Brain microvascular endothelial cell (primary cell): ENCODE measurements around the gene HOXC12.

Experiments used
- DNase-seq: peaks from one replicate; pipeline ENCODE4 v3.0.0-alpha.2; 2020
- H3K27ac ChIP-seq: fragments of 250-450 bp; sonication (Bioruptor Pico); 2 replicates; pipeline ENCODE4 v1.5.1; 2020; ENCODE audit warnings: mild to moderate bottlenecking, moderate library complexity
- H3K27me3 ChIP-seq: fragments of 250-450 bp; sonication (Bioruptor Pico); replicated peaks from 2 replicates; pipeline ENCODE4 v1.5.1; 2020; ENCODE audit warnings: mild to moderate bottlenecking
- H3K36me3 ChIP-seq: fragments of 250-450 bp; sonication (Bioruptor Pico); replicated peaks from 2 replicates; pipeline ENCODE4 v1.5.1; 2020; ENCODE audit warnings: mild to moderate bottlenecking
- H3K4me3 ChIP-seq: 2 replicates; pipeline ENCODE4 v1.5.1; 2011; ENCODE audit warnings: low read depth, mild to moderate bottlenecking, control low read depth, low read length, moderate library complexity
- CTCF ChIP-seq: IDR thresholded peaks from 2 replicates; pipeline ENCODE4 v1.5.1; 2011; ENCODE audit warnings: low read depth, mild to moderate bottlenecking, moderate library complexity, low read length, control low read depth, inconsistent platforms; ENCODE audit errors: missing control alignments
- in situ Hi-C: cut with HindIII; loops from 2 replicates; pipeline ENCODE4 v1.10.0; 2017; ENCODE audit warnings: low sequenced_read_pairs, low pct_ligation_motif_present

The HOXC12 gene

GRCh38 chr12:53991077-53991460, 36.4 kb downstream of the HOXC12 start:
- Histone ChIP-seq H3K27ac (no peak overlapping the region), H3K36me3 (no peaks in the 10 kb centered on the region), H3K4me3 (no peak overlapping the region), H3K27me3 (peaks cover 98% of the 10 kb centered on the region)
- TF ChIP-seq CTCF = no peak
- in situ Hi-C loops = no loop called here
- no peak for DNase-seq

GRCh38 chr12:53992377-53992889, 37.7 kb downstream of the HOXC12 start:
- no peak for TF ChIP-seq CTCF
- Histone ChIP-seq H3K27ac (no peak overlapping the region), H3K36me3 (no peaks in the 10 kb centered on the region), H3K4me3 (no peak overlapping the region), H3K27me3 (peaks cover 97% of the 10 kb centered on the region)
- DNase-seq = no peak
- in situ Hi-C loops = no loop called here

GRCh38 chr12:53993162-53994008, 38.7 kb downstream of the HOXC12 start:
- no peak overlapping the region for H3K27ac ChIP-seq
- TF ChIP-seq CTCF = no peak
- H3K27me3 ChIP-seq = peaks cover 97% of the 10 kb centered on the region
- in situ Hi-C loops = no loop called here
- no peak overlapping the region for H3K4me3 ChIP-seq
- H3K36me3 ChIP-seq = no peaks in the 10 kb centered on the region
- no peak for DNase-seq

- H3K27me3 ChIP-seq = peaks cover 97% of the 10 kb centered on the region
- H3K27ac ChIP-seq = no peak overlapping the region
Measured at GRCh38 chr12:53994009-53994263, 39.2 kb downstream of the HOXC12 start.

GRCh38 chr12:53994264-53995001, 39.7 kb downstream of the HOXC12 start:
- H3K27me3 ChIP-seq = peaks cover 94% of the 10 kb centered on the region
- TF ChIP-seq CTCF = no peak
- DNase-seq = no peak
- no peak overlapping the region for H3K27ac ChIP-seq
- H3K36me3 ChIP-seq = no peaks in the 10 kb centered on the region
- in situ Hi-C loops = no loop called here
- no peak overlapping the region for H3K4me3 ChIP-seq

More at GRCh38 chr12:53994009-53994263, 39.2 kb downstream of the HOXC12 start:
- in situ Hi-C loops = no loop called here
- TF ChIP-seq CTCF = no peak
- DNase-seq = no peak
- no peak overlapping the region for H3K4me3 ChIP-seq
- no peaks in the 10 kb centered on the region for H3K36me3 ChIP-seq
